GM21825 (cell line): ENCODE results near the gene RAPGEF5.

Experiments used
- ATAC-seq: cut with Tn5 transposase; IDR thresholded peaks from one replicate; pipeline ENCODE4 v1.9.1; 2021; ENCODE audit warnings: mild to moderate bottlenecking, moderate library complexity; ENCODE audit not compliant: unreplicated experiment

The RAPGEF5 gene

GRCh38 chr7:22350466-22351328 lies 6.3 kb downstream of the RAPGEF5 start:
- ATAC-seq, result peak; percentile 60

- no peak for ATAC-seq
Measured at GRCh38 chr7:22348379-22348778, 8.6 kb downstream of the RAPGEF5 start.

- no peak for ATAC-seq
Measured at GRCh38 chr7:22346383-22347107, 10.4 kb downstream of the RAPGEF5 start.

- no peak for ATAC-seq
Measured at GRCh38 chr7:22344655-22345054, 12.3 kb downstream of the RAPGEF5 start.

- no peak for ATAC-seq
Measured at GRCh38 chr7:22343612-22344011, 13.3 kb downstream of the RAPGEF5 start.

- no peak for ATAC-seq
Measured at GRCh38 chr7:22343071-22343470, 13.9 kb downstream of the RAPGEF5 start.

GRCh38 chr7:22339725-22340390 lies 17.1 kb downstream of the RAPGEF5 start:
- ATAC-seq, result no peak

GRCh38 chr7:22338877-22339276 lies 18.1 kb downstream of the RAPGEF5 start:
- ATAC-seq, result no peak

GRCh38 chr7:22338411-22338810 lies 18.5 kb downstream of the RAPGEF5 start:
- no peak for ATAC-seq

- ATAC-seq, result no peak
Measured at GRCh38 chr7:22333680-22334141, 23.2 kb downstream of the RAPGEF5 start.

- ATAC-seq, result no peak
Measured at GRCh38 chr7:22332461-22332870, 24.5 kb downstream of the RAPGEF5 start.

- no peak for ATAC-seq
Measured at GRCh38 chr7:22331704-22332103, 25.2 kb downstream of the RAPGEF5 start.

GRCh38 chr7:22330903-22331302 lies 26.1 kb downstream of the RAPGEF5 start:
- ATAC-seq, result no peak

- no peak for ATAC-seq
Measured at GRCh38 chr7:22329816-22330524, 27.0 kb downstream of the RAPGEF5 start.

- no peak for ATAC-seq
Measured at GRCh38 chr7:22326181-22326580, 30.8 kb downstream of the RAPGEF5 start.

GRCh38 chr7:22325671-22326070 lies 31.3 kb downstream of the RAPGEF5 start:
- no peak for ATAC-seq

GRCh38 chr7:22323714-22324113 lies 33.2 kb downstream of the RAPGEF5 start:
- no peak for ATAC-seq

GRCh38 chr7:22320416-22320815 lies 36.5 kb downstream of the RAPGEF5 start:
- ATAC-seq, result no peak

GRCh38 chr7:22319424-22320403 lies 37.2 kb downstream of the RAPGEF5 start:
- no peak for ATAC-seq

GRCh38 chr7:22318376-22318775 lies 38.6 kb downstream of the RAPGEF5 start:
- no peak for ATAC-seq
